HepG2 (cell line): ENCODE measurements around the gene ENC1. TPM values are rescaled to one million over a fixed set of nuclear protein-coding genes. Genes with fewer than 3 reads are reported as not detected.

Experiments
- ADNP ChIP-seq: sonication (generic); formaldehyde crosslinking; IDR thresholded peaks from 2 replicates; pipeline ENCODE4 v1.4.0; 2020; ENCODE audit warnings: missing genetic modification reagents
- ARID5B ChIP-seq: IDR thresholded peaks from 2 replicates; pipeline ENCODE4 v1.4.0; 2020; ENCODE audit warnings: mild to moderate bottlenecking, missing genetic modification reagents
- MED1 ChIP-seq: sonication (generic); formaldehyde crosslinking; IDR thresholded peaks from 2 replicates; pipeline ENCODE4 v1.4.0; 2020; ENCODE audit warnings: missing genetic modification reagents
- NFATC3 ChIP-seq: sonication (generic); formaldehyde crosslinking; IDR thresholded peaks from 2 replicates; pipeline ENCODE4 v1.5.1; 2020; ENCODE audit warnings: mild to moderate bottlenecking, missing genetic modification reagents
- POGZ ChIP-seq: sonication (generic); formaldehyde crosslinking; IDR thresholded peaks from 2 replicates; pipeline ENCODE4 v1.4.0; 2020; ENCODE audit warnings: mild to moderate bottlenecking, missing genetic modification reagents
- SALL1 ChIP-seq: sonication (generic); formaldehyde crosslinking; IDR thresholded peaks from 2 replicates; pipeline ENCODE4 v1.8.0; 2022; ENCODE audit warnings: mild to moderate bottlenecking, missing genetic modification reagents
- SNAPC4 ChIP-seq: sonication (generic); formaldehyde crosslinking; IDR thresholded peaks from 2 replicates; pipeline ENCODE4 v1.4.0; 2020; ENCODE audit warnings: mild to moderate bottlenecking, missing genetic modification reagents
- SOX13 ChIP-seq, 3 experiments: fragments of 450-650 bp in 1 of 3; sonication (generic) in 1 of 3; formaldehyde crosslinking in 1 of 3; IDR thresholded peaks in 2 of 3; conservative IDR thresholded peaks in 1 of 3; 2 replicates each; pipeline versions ENCODE4 v1.5.0 to v1.6.1; 2016 to 2020; ENCODE audit warnings: antibody characterized with exemption in 1 of 3, mild to moderate bottlenecking in 1 of 3, missing compliant biosample characterization in 1 of 3, missing genetic modification reagents in 1 of 3, moderate library complexity in 1 of 3
- STAG1 ChIP-seq: sonication (generic); formaldehyde crosslinking; IDR thresholded peaks from 2 replicates; pipeline ENCODE4 v1.4.0; 2020; ENCODE audit warnings: missing genetic modification reagents
- ZMYM2 ChIP-seq: sonication (generic); formaldehyde crosslinking; IDR thresholded peaks from 2 replicates; pipeline ENCODE4 v1.8.0; 2022; ENCODE audit warnings: mild to moderate bottlenecking, missing genetic modification reagents
- ZMYM3 ChIP-seq: sonication (generic); formaldehyde crosslinking; IDR thresholded peaks from 2 replicates; pipeline ENCODE4 v1.5.1; 2020; ENCODE audit warnings: mild to moderate bottlenecking, missing genetic modification reagents
- ZNF121 ChIP-seq: sonication (generic); formaldehyde crosslinking; IDR thresholded peaks from 2 replicates; pipeline ENCODE4 v1.5.0; 2020; ENCODE audit warnings: mild to moderate bottlenecking, missing genetic modification reagents
- ZNF710 ChIP-seq: sonication (generic); formaldehyde crosslinking; IDR thresholded peaks from 2 replicates; pipeline ENCODE4 v1.5.0; 2020; ENCODE audit warnings: mild to moderate bottlenecking, missing genetic modification reagents, borderline replicate concordance
- polyA plus RNA-seq, 8 experiments: library from polyadenylated mRNA; depleted of rRNA in 3 of 8; stranded (reverse) in 7 of 8; unstranded in 1 of 8; fragments of >200 nt; fragmentation: Illumina TruSeq in 4 of 8; extraction: Trizol in 4 of 8; gene quantifications; 2 replicates each; pipeline versions ENCODE4 v1.2.1 to v1.2.3, GENCODE V29; 2011 to 2016; ENCODE audit warnings: low read depth in 4 of 8, missing spikeins in 1 of 8, mixed read lengths in 1 of 8; ENCODE audit not compliant: insufficient read depth in 1 of 8
- total RNA-seq, 5 experiments: library from RNA; depleted of rRNA; stranded (reverse); fragments of >200 nt; fragmentation: Illumina TruSeq; extraction: Trizol; gene quantifications; 2 replicates each; pipeline ENCODE4 v1.2.3, GENCODE V29; 2016; ENCODE audit warnings: low read depth in 1 of 5
- TF ChIP-seq, protein P1 (sequence below): sonication (generic); formaldehyde crosslinking; IDR thresholded peaks from 2 replicates; pipeline ENCODE4 v1.5.0; 2020; ENCODE audit warnings: mild to moderate bottlenecking, missing genetic modification reagents, moderate library complexity

Gene ENC1
- total and polyA plus RNA-seq, 2 of the 13 experiments (the other 11 are each of a cell fraction or from before 2014, with no cell fraction given), result 63.8 to 64.4 TPM

GRCh38 chr5:74599148-74599547 is 41.4 kb downstream of the ENC1 start (continued):
- TF ChIP-seq, protein P1, sequence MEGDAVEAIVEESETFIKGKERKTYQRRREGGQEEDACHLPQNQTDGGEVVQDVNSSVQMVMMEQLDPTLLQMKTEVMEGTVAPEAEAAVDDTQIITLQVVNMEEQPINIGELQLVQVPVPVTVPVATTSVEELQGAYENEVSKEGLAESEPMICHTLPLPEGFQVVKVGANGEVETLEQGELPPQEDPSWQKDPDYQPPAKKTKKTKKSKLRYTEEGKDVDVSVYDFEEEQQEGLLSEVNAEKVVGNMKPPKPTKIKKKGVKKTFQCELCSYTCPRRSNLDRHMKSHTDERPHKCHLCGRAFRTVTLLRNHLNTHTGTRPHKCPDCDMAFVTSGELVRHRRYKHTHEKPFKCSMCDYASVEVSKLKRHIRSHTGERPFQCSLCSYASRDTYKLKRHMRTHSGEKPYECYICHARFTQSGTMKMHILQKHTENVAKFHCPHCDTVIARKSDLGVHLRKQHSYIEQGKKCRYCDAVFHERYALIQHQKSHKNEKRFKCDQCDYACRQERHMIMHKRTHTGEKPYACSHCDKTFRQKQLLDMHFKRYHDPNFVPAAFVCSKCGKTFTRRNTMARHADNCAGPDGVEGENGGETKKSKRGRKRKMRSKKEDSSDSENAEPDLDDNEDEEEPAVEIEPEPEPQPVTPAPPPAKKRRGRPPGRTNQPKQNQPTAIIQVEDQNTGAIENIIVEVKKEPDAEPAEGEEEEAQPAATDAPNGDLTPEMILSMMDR, result peak; percentile 12; the same call in 1 of the 2 replicates
- TF ChIP-seq SOX13 (IDR thresholded peaks at IDR 0.05) (peak; percentile 37; the same call in 1 of the 2 replicates), SOX13 (CRISPR knock-in tag; conservative IDR thresholded peaks at IDR 0.05 in 1 of 2, IDR thresholded peaks at IDR 0.05 in 1 of 2) (no peak), SNAPC4 (CRISPR knock-in tag) (no peak), NFATC3 (CRISPR knock-in tag) (no peak), SALL1 (CRISPR knock-in tag) (peak; percentile 36; the same call in 1 of the 2 replicates), STAG1 (CRISPR knock-in tag) (0 out of 2 replicates have a peak, but pooled peaks have one; percentile 11), POGZ (0 out of 2 replicates have a peak, but pooled peaks have one; percentile 34), MED1 (CRISPR knock-in tag) (0 out of 2 replicates have a peak, but pooled peaks have one; percentile 33), ZNF121 (CRISPR knock-in tag) (peak; percentile 84), ADNP (no peak), ZMYM3 (peak; percentile 49; the same call in 1 of the 2 replicates), ZMYM2 (CRISPR knock-in tag) (peak; percentile 56; the same call in 1 of the 2 replicates), ARID5B (CRISPR knock-in tag) (0 out of 2 replicates have a peak, but pooled peaks have one; percentile 25), ZNF710 (no peak)
